HG03135 (cell line): ENCODE measurements around the gene LRRC39.

Experiments used
- ATAC-seq: cut with Tn5 transposase; IDR thresholded peaks from one replicate; pipeline ENCODE4 v1.9.1; 2021; ENCODE audit warnings: mild to moderate bottlenecking, moderate library complexity; ENCODE audit not compliant: unreplicated experiment

The LRRC39 gene

GRCh38 chr1:100151679-100152078 lies 26.4 kb downstream of the LRRC39 start:
- ATAC-seq: no peak

- ATAC-seq: no peak
These were observed 30.2 kb downstream of the LRRC39 start for GRCh38 chr1:100147875-100148274.

DNA sequence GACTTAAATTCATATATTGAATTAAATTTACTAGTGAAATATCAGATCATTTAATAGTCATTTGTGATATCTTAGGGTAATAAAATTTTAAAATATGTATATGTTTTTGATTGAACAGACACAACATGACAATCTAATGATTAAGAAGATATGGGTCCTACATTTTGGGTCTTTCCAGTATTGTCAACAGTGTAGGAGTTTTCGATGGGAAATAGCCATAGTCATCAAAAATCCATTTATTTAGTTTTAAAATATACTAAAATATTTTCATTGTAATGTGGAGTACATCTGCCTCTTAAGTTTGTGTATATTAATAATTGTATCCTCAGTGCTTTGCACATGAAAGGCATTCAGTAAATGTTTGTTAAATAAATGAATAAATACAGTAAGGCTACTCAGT lies 31.1 kb downstream of the LRRC39 start:
- no peak for ATAC-seq

DNA sequence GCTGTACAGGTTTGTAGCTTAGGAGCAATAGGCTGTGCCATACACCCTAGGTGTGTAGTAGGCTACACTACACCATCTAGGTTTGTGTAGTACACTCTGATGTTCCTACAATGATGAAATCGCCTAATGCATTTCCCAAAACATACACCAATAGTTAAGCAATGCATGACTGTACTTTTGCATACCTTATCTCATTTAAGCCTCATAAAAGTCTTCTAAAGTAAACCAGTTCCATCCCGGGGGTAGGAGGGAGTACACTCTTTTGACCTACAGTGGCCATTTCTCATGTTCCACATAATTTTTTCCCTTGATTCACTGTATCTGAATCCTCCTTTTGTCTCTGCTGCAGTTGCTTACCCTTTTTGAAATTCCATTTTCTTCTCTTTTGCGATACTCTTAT lies 32.9 kb downstream of the LRRC39 start:
- ATAC-seq: no peak

DNA sequence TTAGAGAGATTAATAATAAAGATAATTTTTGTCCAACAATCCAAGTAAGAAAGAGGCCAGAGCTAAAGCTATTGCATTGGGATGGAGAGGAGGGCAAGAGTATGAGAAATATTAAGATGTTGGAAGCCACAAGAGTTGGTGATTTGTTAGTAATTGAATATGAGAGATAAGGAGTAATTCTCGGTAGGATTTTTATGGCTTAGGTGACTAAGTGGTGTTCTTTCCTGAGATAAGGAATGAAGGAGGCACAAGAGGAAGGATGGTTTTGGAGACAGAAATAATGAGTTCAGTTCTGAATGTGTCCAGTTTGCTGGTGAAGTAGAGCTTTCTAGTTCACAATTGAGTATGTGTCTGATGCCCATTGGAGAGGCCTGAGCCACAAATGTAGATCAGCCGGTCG lies 35.7 kb downstream of the LRRC39 start:
- no peak for ATAC-seq

- ATAC-seq: no peak
These were observed 36.9 kb downstream of the LRRC39 start for GRCh38 chr1:100141192-100141591.

DNA sequence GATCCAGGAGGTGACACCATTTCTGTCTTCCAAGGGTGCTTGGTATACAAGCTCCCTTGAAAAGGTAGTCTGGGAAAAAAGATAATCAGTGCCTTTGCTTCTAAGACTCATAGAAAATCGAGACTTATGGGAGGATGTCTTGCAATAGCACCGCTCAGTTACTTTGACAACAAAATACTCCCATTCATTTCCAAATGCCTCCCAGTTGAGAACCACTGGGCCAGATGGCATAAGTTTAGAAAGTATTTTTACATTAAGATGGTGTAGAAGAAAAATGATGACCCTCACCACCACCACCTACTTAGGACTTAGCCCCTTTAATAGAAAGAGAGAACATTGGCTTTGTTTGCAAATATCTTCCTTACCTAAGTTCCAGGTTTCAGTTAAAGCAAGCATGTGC lies 40.5 kb downstream of the LRRC39 start:
- ATAC-seq: no peak

GRCh38 chr1:100134872-100135271 lies 43.2 kb downstream of the LRRC39 start:
- ATAC-seq: no peak

DNA sequence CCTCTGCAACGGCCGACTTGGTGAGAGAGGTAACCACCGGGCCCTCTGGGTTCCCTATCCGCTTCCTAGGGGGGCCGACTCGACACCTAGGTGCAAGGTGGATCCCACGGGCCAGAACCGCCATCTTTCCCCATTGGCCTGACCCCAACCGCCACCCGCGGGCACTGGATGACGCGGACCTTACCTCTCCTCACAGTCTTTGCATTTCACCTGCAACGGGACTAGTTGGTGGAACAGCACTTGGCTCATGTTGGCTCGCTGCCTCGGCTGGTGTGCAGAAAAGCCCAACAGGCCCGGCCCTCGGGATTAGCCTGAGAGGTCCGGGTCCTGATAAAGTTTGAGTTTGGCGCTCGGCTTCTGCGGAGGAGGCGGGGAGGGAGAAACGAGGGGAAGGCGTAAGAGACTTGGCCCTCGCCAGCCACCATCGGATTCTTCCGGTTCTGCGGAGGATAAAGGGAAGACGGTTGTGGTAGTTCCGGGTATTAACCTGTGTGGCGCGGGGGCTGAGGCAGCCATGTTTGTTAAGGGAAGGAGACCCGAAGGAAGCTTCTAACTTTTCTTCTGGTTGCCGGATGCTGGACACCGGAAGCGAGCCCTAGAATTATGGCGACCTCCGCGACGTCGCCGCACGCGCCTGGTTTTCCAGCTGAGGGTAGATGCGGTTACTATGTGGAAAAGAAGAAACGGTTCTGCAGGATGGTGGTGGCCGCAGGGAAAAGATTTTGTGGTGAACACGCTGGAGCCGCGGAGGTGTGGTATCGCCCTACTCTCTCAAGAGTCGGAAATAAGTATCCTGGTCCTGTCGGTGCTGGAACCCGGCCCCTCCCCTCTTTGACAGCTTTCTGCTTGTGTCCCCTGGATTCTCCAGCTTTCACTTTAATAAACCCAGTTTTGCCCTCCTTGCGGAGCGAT lies 45.2 kb downstream of the LRRC39 start, which contains the start of the genes SASS6 and TRMT13:
Gene SASS6, minus strand, starts transcription at position 365 of the 912 bp plus-strand sequence. Its CDS starts 116 bp downstream, at position 249.
Gene TRMT13, plus strand, starts transcription at position 598 of the 912 bp plus-strand sequence. Its CDS starts 6 bp downstream, at position 604.
- peak; percentile 90 for ATAC-seq

- no peak for ATAC-seq
These were observed 46.4 kb downstream of the LRRC39 start for GRCh38 chr1:100131623-100132022.

DNA sequence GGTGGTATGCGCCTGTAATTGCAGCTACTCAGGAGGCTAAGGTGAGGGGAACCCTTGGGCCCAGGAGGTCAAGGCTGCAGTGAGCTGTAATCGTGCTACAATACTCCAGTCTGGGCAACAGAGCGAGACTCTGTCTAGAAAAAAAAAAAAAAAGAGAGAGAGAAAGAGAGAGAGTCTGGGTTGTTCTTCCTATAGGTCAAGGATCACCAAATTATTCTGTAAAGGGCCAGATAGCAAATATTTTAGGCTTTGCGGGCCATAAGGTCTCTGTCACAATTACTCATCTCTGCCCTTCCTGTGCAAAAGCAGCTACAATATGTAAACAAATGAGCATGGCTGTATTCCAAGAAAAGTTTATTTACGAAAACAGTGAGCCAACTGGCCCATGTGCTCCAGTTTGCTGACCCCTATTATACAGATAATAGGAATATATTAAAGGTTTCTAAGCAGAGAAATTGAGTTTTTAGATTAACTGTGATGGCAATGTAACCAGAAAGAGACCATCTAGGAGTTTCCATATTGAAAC lies 47.4 kb downstream of the LRRC39 start:
- ATAC-seq: no peak

DNA sequence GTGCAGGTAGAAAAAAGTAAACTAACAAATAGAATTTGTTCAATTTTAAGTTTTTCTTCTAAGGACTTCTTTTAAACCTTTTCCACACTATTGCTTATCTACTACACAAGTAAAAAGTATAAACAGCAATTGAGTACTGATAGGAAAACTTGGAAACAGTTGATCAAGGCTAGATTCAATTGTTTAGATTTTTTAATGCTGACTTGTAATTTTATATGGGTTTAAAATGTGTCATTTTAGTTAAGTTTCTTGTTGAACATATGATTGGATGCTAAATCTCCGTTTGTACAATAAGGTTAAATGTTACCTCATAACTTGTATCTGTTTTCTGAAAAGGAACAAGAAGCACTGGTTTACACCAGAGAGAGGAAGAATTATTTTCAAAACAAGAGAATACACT lies 50.8 kb downstream of the LRRC39 start:
- no peak for ATAC-seq

DNA sequence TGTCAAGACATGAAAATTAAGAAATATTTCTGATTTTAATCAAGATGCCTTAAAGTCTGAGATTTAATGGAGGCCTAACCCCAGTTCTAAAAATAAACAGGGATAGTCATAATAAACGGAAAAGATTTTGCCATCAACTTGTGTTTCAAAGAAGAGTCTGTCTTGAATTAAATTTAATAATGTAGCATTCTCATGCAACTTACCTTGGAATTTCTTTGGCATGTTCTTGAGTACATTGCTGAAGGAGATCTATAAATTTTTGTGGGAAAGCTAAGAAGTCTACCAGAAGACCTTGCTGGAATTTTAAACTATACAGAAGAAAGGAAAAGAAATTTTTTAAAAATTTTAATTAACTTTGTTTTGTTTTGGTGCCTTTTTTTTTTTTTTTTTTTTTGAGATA lies 55.9 kb downstream of the LRRC39 start:
- ATAC-seq: no peak

DNA sequence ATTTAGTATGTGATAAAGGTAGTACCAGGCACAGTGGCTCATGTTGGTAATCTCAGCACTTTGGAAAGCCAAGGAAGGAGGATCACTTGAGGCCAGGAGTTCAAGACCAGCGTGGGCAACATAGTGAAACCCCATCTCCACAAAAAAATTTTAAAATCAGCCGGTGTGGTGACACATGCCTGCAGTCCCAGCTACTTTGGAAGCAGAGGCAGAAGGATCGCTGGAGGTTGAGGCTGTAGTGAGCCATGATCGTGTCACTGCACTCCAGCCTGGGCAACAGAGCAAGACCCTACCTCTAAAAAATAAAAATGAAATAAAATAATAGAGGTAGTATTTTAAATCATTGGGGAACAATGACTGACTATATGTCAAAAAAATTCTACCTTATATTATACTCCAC lies 62.5 kb downstream of the LRRC39 start:
- ATAC-seq: no peak

DNA sequence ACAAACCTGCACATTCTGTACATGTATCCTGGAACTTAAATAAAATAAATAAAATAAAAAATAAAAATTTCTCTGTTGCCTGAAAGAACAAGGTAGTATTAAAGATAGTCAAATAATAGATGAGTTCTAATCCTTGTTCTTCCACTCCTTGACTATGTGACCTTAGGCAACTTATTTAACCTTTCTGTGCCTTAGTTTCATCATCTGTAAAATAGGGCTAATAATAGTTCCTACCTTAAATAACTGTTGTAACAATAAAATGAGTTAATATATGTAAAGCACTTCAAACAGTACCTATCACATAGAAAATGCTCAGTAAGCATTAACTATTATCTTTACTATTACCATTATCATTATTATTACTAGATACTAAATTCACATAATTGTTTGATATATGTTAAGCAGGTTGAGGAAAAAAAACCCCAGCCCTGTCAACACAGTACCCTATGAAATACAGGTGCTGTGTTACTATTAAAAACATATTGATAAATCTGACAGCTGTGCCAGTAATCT lies 68.4 kb downstream of the LRRC39 start:
- ATAC-seq: no peak

- no peak for ATAC-seq
These were observed 70.4 kb downstream of the LRRC39 start for GRCh38 chr1:100107696-100108095.

GRCh38 chr1:100101564-100101963 lies 76.5 kb downstream of the LRRC39 start:
- no peak for ATAC-seq

- ATAC-seq: no peak
These were observed 77.9 kb downstream of the LRRC39 start for GRCh38 chr1:100100202-100100601.
